Neuronal stem cell (in vitro differentiated cells): Measurements from ENCODE around the gene LGR6.

Experiments used
- DNase-seq: peaks from one replicate; pipeline ENCODE4 v3.0.0-alpha.2; 2013; ENCODE audit warnings: low spot score
- H2AFZ ChIP-seq: one replicate; pipeline ENCODE4 v1.6.1; 2013; ENCODE audit warnings: mild to moderate bottlenecking, low read length, inconsistent platforms
- H2AK5ac ChIP-seq: 2 replicates; pipeline ENCODE4 v1.6.1; 2013; ENCODE audit warnings: low read depth, mild to moderate bottlenecking, inconsistent platforms, low read length, moderate library complexity, mixed read lengths
- H2BK120ac ChIP-seq: 2 replicates; pipeline ENCODE4 v1.6.1; 2013; ENCODE audit warnings: low read depth, mild to moderate bottlenecking, inconsistent platforms, low read length, moderate library complexity, mixed read lengths
- H2BK12ac ChIP-seq: one replicate; pipeline ENCODE4 v1.6.1; 2013; ENCODE audit warnings: low read length, inconsistent platforms
- H2BK15ac ChIP-seq: 2 replicates; pipeline ENCODE4 v1.6.1; 2013; ENCODE audit warnings: mild to moderate bottlenecking, low read length, inconsistent platforms, mixed read lengths
- H2BK5ac ChIP-seq: one replicate; pipeline ENCODE4 v1.6.1; 2013; ENCODE audit warnings: inconsistent platforms, mild to moderate bottlenecking, low read length, moderate library complexity
- H3K14ac ChIP-seq: one replicate; pipeline ENCODE4 v1.6.1; 2013; ENCODE audit warnings: low read length, inconsistent platforms
- H3K18ac ChIP-seq: 2 replicates; pipeline ENCODE4 v1.6.1; 2013; ENCODE audit warnings: low read length, inconsistent platforms
- H3K23ac ChIP-seq: 2 replicates; pipeline ENCODE4 v1.6.1; 2013; ENCODE audit warnings: low read depth, mild to moderate bottlenecking, mixed read lengths, low read length, inconsistent platforms; ENCODE audit not compliant: poor library complexity
- H3K27ac ChIP-seq: replicated peaks from 3 replicates; pipeline ENCODE4 v1.5.1; 2013; ENCODE audit warnings: low read length, inconsistent platforms
- H3K27me3 ChIP-seq, 3 experiments: 2 replicates each; pipeline ENCODE4 v1.6.1; 2013; ENCODE audit warnings: low read length in 3 of 3, mild to moderate bottlenecking in 2 of 3, inconsistent platforms in 1 of 3, low read depth in 1 of 3, mixed read lengths in 1 of 3, moderate library complexity in 1 of 3; ENCODE audit not compliant: control insufficient read depth in 3 of 3, insufficient read depth in 3 of 3
- H3K36me3 ChIP-seq, 2 donors: replicated peaks in 1 of 2; 2 replicates each; pipeline ENCODE4 v1.6.1; 2013; ENCODE audit warnings: low read length in 2 of 2; ENCODE audit not compliant: control insufficient read depth in 2 of 2, insufficient read depth in 2 of 2
- H3K4ac ChIP-seq: 2 replicates; pipeline ENCODE4 v1.6.1; 2013; ENCODE audit warnings: inconsistent platforms, mild to moderate bottlenecking, low read length, moderate library complexity
- H3K4me1 ChIP-seq, 2 donors: 1 replicate in 1 of 2; 2 replicates in 1 of 2; pipeline ENCODE4 v1.6.1; 2013; ENCODE audit warnings: low read length in 2 of 2, low read depth in 1 of 2; ENCODE audit not compliant: control insufficient read depth in 2 of 2, insufficient read depth in 1 of 2
- H3K4me2 ChIP-seq: one replicate; pipeline ENCODE4 v1.6.1; 2013; ENCODE audit warnings: mild to moderate bottlenecking, low read length, inconsistent platforms; ENCODE audit not compliant: insufficient read depth, poor library complexity, severe bottlenecking
- H3K4me3 ChIP-seq, 2 donors: 2 replicates each; pipeline ENCODE4 v1.5.1; 2013; ENCODE audit warnings: low read length in 2 of 2, mild to moderate bottlenecking in 2 of 2, inconsistent platforms in 1 of 2, moderate library complexity in 1 of 2
- H3K79me1 ChIP-seq: one replicate; pipeline ENCODE4 v1.6.1; 2013; ENCODE audit warnings: low read depth, mild to moderate bottlenecking, inconsistent platforms, low read length, moderate library complexity
- H3K9ac ChIP-seq: one replicate; pipeline ENCODE4 v1.6.1; 2013; ENCODE audit warnings: mild to moderate bottlenecking, low read depth, low read length, inconsistent platforms; ENCODE audit not compliant: poor library complexity
- H3K9me3 ChIP-seq, 2 donors: replicated peaks in 1 of 2; 2 replicates each; pipeline versions ENCODE3 to v1.6.1; 2013; ENCODE audit warnings: low read length in 2 of 2, mild to moderate bottlenecking in 2 of 2, inconsistent platforms in 1 of 2, low read depth in 1 of 2, mixed read lengths in 1 of 2, moderate library complexity in 1 of 2; ENCODE audit not compliant: control insufficient read depth in 2 of 2, insufficient read depth in 1 of 2
- H4K8ac ChIP-seq: one replicate; pipeline ENCODE4 v1.6.1; 2013; ENCODE audit warnings: low read depth, mild to moderate bottlenecking, inconsistent platforms, low read length, moderate library complexity
- H4K91ac ChIP-seq: one replicate; pipeline ENCODE4 v1.6.1; 2013; ENCODE audit warnings: low read length, low read depth, mild to moderate bottlenecking, inconsistent platforms; ENCODE audit not compliant: poor library complexity
- WGBS, 2 donors: extraction: QIAGEN DNeasy Blood & Tissue Kit; methylation state at CpG; one replicate each; pipeline ENCODE4 v1.1.7; 2013; ENCODE audit warnings: missing lambda C conversion rate in 2 of 2, mixed read lengths in 1 of 2; ENCODE audit not compliant: insufficient read length in 2 of 2, insufficient replicate concordance in 1 of 2; ENCODE audit errors: extremely low coverage in 2 of 2; 5-methylcytosine and 5-hydroxymethylcytosine counted together

Gene LGR6

GRCh38 chr1:202159534-202160371 is 33.8 kb upstream of the LGR6 start:
- no peak overlapping the region for H2BK12ac ChIP-seq
- H2BK5ac ChIP-seq, result no peak overlapping the region
- H2BK15ac ChIP-seq, result no peak overlapping the region
- no peaks in the 10 kb centered on the region for H3K36me3 ChIP-seq
- H4K91ac ChIP-seq, result no peak overlapping the region
- H3K4me1 ChIP-seq, result peaks cover 10 to 14% of the 10 kb centered on the region in 2 donors
- no peak overlapping the region for H3K14ac ChIP-seq
- peak overlapping the region in 1 of 2 donors; percentile 36 for H3K4me3 ChIP-seq
- no peak overlapping the region for H3K4ac ChIP-seq
- H3K27ac ChIP-seq, result no peak overlapping the region
- no peak overlapping the region for H2AFZ ChIP-seq
- peaks cover 0 to 46% (median 0%) of the 10 kb centered on the region in 3 experiments for H3K27me3 ChIP-seq
- H3K9ac ChIP-seq, result no peak overlapping the region
- no peak overlapping the region for H4K8ac ChIP-seq
- H3K18ac ChIP-seq, result no peak overlapping the region
- no peaks in the 10 kb centered on the region for H3K79me1 ChIP-seq
- no peak overlapping the region for H2AK5ac ChIP-seq
- H2BK120ac ChIP-seq, result peak overlapping the region; percentile 16
- H3K23ac ChIP-seq, result no peak overlapping the region
- H3K4me2 ChIP-seq, result no peak overlapping the region
- no peaks in the 10 kb centered on the region for H3K9me3 ChIP-seq
- DNase-seq, result no peak
- no CpG with 5 or more reads among the region's 16 CpGs for WGBS, 2 donors

GRCh38 chr1:202160377-202160940 is 33.1 kb upstream of the LGR6 start, which contains the start of gene PTPN7:
PTPN7 (minus strand) TSS chr1:202160602; CDS start chr1:202159402, 1,200 bp downstream.
- H3K36me3 ChIP-seq, result no peaks in the 10 kb centered on the region
- no peak within 1 kb of the TSS for H4K8ac ChIP-seq
- H2BK5ac ChIP-seq, result no peak within 1 kb of the TSS
- H4K91ac ChIP-seq, result no peak within 1 kb of the TSS
- H3K79me1 ChIP-seq, result no peaks in the 10 kb centered on the region
- peaks cover 10 to 14% of the 10 kb centered on the region in 2 donors for H3K4me1 ChIP-seq
- no peak within 1 kb of the TSS for H2BK12ac ChIP-seq
- H2BK120ac ChIP-seq, result peak within 1 kb of the TSS; percentile 16
- H2AK5ac ChIP-seq, result peak within 1 kb of the TSS; percentile 9
- no peak within 1 kb of the TSS for H3K27ac ChIP-seq
- peak within 1 kb of the TSS in 1 of 2 donors; percentile 36 for H3K4me3 ChIP-seq
- H3K4me2 ChIP-seq, result no peak within 1 kb of the TSS
- peaks cover 0 to 50% (median 0%) of the 10 kb centered on the region in 3 experiments for H3K27me3 ChIP-seq
- no peaks in the 10 kb centered on the region for H3K9me3 ChIP-seq
- no peak within 1 kb of the TSS for H3K9ac ChIP-seq
- H3K23ac ChIP-seq, result peak within 1 kb of the TSS; percentile 47
- H3K14ac ChIP-seq, result no peak within 1 kb of the TSS
- H3K18ac ChIP-seq, result peak within 1 kb of the TSS; percentile 54
- no peak within 1 kb of the TSS for H2BK15ac ChIP-seq
- no peak for DNase-seq
- no peak within 1 kb of the TSS for H3K4ac ChIP-seq
- peak within 1 kb of the TSS; percentile 61 for H2AFZ ChIP-seq
- no CpG with 5 or more reads among the region's 17 CpGs for WGBS, 2 donors

- Histone ChIP-seq H3K18ac (peak overlapping the region; percentile 74), H4K8ac (no peak overlapping the region), H3K23ac (peak overlapping the region; percentile 47), H3K79me1 (no peaks in the 10 kb centered on the region), H3K36me3 (no peaks in the 10 kb centered on the region), H4K91ac (no peak overlapping the region), H3K27ac (no peak overlapping the region), H3K14ac (no peak overlapping the region), H2AK5ac (peak overlapping the region; percentile 9), H2AFZ (peak overlapping the region; percentile 61), H3K4me1 (peaks cover 14 to 18% of the 10 kb centered on the region in 2 donors), H3K4me3 (no peak overlapping the region), H2BK12ac (no peak overlapping the region), H2BK5ac (no peak overlapping the region), H3K27me3 (peaks cover 0 to 56% (median 0%) of the 10 kb centered on the region in 3 experiments), H3K4me2 (no peak overlapping the region), H3K9me3 (no peaks in the 10 kb centered on the region), H3K4ac (no peak overlapping the region), H3K9ac (no peak overlapping the region), H2BK15ac (no peak overlapping the region), H2BK120ac (no peak overlapping the region)
- WGBS, 2 donors, result no CpG with 5 or more reads among the region's 22 CpGs
- no peak for DNase-seq
Measured at GRCh38 chr1:202161151-202162046, 32.2 kb upstream of the LGR6 start.
